GM21529 (cell line): ENCODE data around the gene CDC14A.
A peak's percentile ranks its signal among the peaks of the same experiment; 100 is the strongest.

Experiments used
- ATAC-seq: cut with Tn5 transposase; IDR thresholded peaks from one replicate; pipeline ENCODE4 v1.9.1; 2021; ENCODE audit not compliant: unreplicated experiment

The CDC14A gene

GRCh38 chr1:100530880-100531487 is 178.7 kb downstream of the CDC14A start:
- peak; percentile 91 for ATAC-seq

GRCh38 chr1:100532645-100533044 is 180.3 kb downstream of the CDC14A start:
- no peak for ATAC-seq

- ATAC-seq = no peak
Observed at GRCh38 chr1:100535264-100535663, 183.0 kb downstream of the CDC14A start.

GRCh38 chr1:100536031-100536430 is 183.7 kb downstream of the CDC14A start:
- peak; percentile 84 for ATAC-seq

GRCh38 chr1:100538913-100539835 is 186.9 kb downstream of the CDC14A start:
- ATAC-seq = no peak

- ATAC-seq = no peak
Observed at GRCh38 chr1:100539836-100540536, 187.7 kb downstream of the CDC14A start.

GRCh38 chr1:100542285-100542684 is 190.0 kb downstream of the CDC14A start:
- ATAC-seq = no peak

GRCh38 chr1:100543640-100544039 is 191.3 kb downstream of the CDC14A start:
- ATAC-seq = peak; percentile 64

GRCh38 chr1:100544791-100545190 is 192.5 kb downstream of the CDC14A start:
- no peak for ATAC-seq

GRCh38 chr1:100545855-100546254 is 193.5 kb downstream of the CDC14A start:
- no peak for ATAC-seq

- ATAC-seq = no peak
Observed at GRCh38 chr1:100552031-100552430, 199.7 kb downstream of the CDC14A start.

- no peak for ATAC-seq
Observed at GRCh38 chr1:100552922-100553321, 200.6 kb downstream of the CDC14A start.

GRCh38 chr1:100556181-100556580 is 203.9 kb downstream of the CDC14A start:
- no peak for ATAC-seq

GRCh38 chr1:100556925-100557605 is 204.8 kb downstream of the CDC14A start:
- ATAC-seq = no peak

GRCh38 chr1:100557606-100557953 is 205.3 kb downstream of the CDC14A start:
- no peak for ATAC-seq

GRCh38 chr1:100565533-100565932 is 213.2 kb downstream of the CDC14A start:
- ATAC-seq = no peak

GRCh38 chr1:100565937-100566699 is 213.8 kb downstream of the CDC14A start:
- ATAC-seq = no peak

- no peak for ATAC-seq
Observed at GRCh38 chr1:100567062-100567461, 214.8 kb downstream of the CDC14A start.
